Endothelial cell (in vitro differentiated cells): ENCODE measurements around the gene EPG5. TPM values are rescaled to one million over a fixed set of nuclear protein-coding genes. Genes with fewer than 3 reads are reported as not detected.

Source experiments
- DNase-seq: peaks from one replicate; pipeline ENCODE4 v3.0.0; 2021; ENCODE audit warnings: low spot score
- H3K27ac Mint-ChIP-seq: one replicate; pipeline ENCODE4 v1.8.0; 2021; ENCODE audit warnings: mixed read lengths, inconsistent platforms; ENCODE audit not compliant: unreplicated experiment
- H3K27me3 Mint-ChIP-seq: one replicate; pipeline ENCODE4 v1.8.0; 2021; ENCODE audit warnings: mild to moderate bottlenecking, moderate library complexity, mixed read lengths, inconsistent platforms; ENCODE audit not compliant: unreplicated experiment
- H3K36me3 Mint-ChIP-seq: one replicate; pipeline ENCODE4 v1.8.0; 2021; ENCODE audit warnings: mild to moderate bottlenecking, low read depth, mixed read lengths, inconsistent platforms; ENCODE audit not compliant: unreplicated experiment
- H3K4me1 Mint-ChIP-seq: one replicate; pipeline ENCODE4 v1.8.0; 2021; ENCODE audit warnings: mild to moderate bottlenecking, mixed read lengths, inconsistent platforms; ENCODE audit not compliant: unreplicated experiment
- H3K4me3 Mint-ChIP-seq: one replicate; pipeline ENCODE4 v1.8.0; 2021; ENCODE audit warnings: mild to moderate bottlenecking, mixed read lengths, inconsistent platforms; ENCODE audit not compliant: unreplicated experiment
- H3K9me3 Mint-ChIP-seq: one replicate; pipeline ENCODE4 v1.8.0; 2021; ENCODE audit warnings: mixed read lengths, inconsistent platforms; ENCODE audit not compliant: unreplicated experiment
- total RNA-seq: library from RNA; stranded (reverse); fragmentation: NEBNext Ultra II Directional; extraction: Animal tissue kit (Norgen Biotek cat#: 25700); gene quantifications from one replicate; pipeline ENCODE4 v1.2.1, GENCODE V29; 2021; ENCODE audit not compliant: unreplicated experiment
- TF ChIP-seq, protein P1 (sequence below): fragments of 200-600 bp; sonication (generic); IDR thresholded peaks from one replicate; pipeline ENCODE4 v1.5.0; 2021; ENCODE audit warnings: antibody characterized with exemption; ENCODE audit not compliant: unreplicated experiment

EPG5 gene
- total RNA-seq, 1 donor from 2014 or later, result 26.1 TPM

DNA sequence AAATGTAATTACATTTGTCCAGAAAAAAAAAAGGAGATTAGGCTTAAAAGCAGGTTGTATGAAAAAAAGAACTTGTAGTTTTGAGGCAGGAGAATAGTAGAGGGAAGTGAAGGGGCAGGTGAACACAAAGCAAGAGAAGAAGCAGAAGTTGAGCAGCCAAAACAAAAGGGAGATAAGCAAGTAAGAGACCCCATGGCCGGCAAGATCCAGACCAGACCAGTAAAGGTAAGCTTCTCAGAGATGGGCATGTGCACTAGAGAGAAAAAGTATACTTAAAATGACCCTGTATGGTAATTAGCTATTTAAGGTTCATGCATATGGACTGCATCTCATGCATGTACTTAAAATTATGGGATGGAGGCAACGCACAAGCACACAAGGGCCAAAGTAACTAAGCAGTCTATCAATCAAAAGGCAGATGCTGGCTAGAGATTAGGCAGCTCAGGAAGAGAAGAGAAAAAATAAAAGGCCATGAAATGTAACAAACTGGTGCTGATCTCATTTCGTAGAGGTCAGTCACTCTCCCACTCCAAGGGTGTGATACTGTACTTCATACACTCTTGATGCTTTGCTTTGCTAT, 132.0 kb downstream of the EPG5 start:
- TF ChIP-seq, protein P1, sequence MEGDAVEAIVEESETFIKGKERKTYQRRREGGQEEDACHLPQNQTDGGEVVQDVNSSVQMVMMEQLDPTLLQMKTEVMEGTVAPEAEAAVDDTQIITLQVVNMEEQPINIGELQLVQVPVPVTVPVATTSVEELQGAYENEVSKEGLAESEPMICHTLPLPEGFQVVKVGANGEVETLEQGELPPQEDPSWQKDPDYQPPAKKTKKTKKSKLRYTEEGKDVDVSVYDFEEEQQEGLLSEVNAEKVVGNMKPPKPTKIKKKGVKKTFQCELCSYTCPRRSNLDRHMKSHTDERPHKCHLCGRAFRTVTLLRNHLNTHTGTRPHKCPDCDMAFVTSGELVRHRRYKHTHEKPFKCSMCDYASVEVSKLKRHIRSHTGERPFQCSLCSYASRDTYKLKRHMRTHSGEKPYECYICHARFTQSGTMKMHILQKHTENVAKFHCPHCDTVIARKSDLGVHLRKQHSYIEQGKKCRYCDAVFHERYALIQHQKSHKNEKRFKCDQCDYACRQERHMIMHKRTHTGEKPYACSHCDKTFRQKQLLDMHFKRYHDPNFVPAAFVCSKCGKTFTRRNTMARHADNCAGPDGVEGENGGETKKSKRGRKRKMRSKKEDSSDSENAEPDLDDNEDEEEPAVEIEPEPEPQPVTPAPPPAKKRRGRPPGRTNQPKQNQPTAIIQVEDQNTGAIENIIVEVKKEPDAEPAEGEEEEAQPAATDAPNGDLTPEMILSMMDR, result no peak
- Mint-ChIP-seq H3K9me3 (no peaks in the 10 kb centered on the region), H3K27me3 (peaks cover 14% of the 10 kb centered on the region), H3K27ac (no peak overlapping the region), H3K4me1 (peaks cover 8% of the 10 kb centered on the region), H3K36me3 (no peaks in the 10 kb centered on the region), H3K4me3 (no peak overlapping the region)
- no peak for DNase-seq

DNA sequence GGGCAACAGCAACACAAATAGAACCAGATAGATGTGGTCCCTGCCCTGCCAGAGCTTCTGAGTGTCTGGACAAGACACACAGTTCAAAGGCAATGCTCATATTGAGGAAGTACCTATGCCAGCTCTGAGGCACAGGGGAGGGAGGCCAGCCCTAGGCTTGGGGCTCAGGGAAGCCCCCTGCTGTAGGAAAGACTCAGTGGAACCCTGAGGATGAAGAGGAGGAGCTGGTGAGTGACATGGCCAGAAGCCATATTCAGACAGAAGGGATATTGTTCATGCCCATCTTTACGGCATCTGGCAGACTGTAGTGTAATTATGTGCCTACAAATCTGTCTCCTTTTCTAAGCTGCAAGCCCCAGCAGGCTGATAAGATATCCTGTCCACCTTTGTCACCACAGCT, 132.8 kb downstream of the EPG5 start:
- H3K9me3 Mint-ChIP-seq, result no peaks in the 10 kb centered on the region
- TF ChIP-seq, protein P1, result no peak
- H3K27ac Mint-ChIP-seq, result no peak overlapping the region
- peaks cover 12% of the 10 kb centered on the region for H3K4me1 Mint-ChIP-seq
- no peak for DNase-seq
- no peaks in the 10 kb centered on the region for H3K36me3 Mint-ChIP-seq
- no peak overlapping the region for H3K4me3 Mint-ChIP-seq
- H3K27me3 Mint-ChIP-seq, result peaks cover 13% of the 10 kb centered on the region

DNA sequence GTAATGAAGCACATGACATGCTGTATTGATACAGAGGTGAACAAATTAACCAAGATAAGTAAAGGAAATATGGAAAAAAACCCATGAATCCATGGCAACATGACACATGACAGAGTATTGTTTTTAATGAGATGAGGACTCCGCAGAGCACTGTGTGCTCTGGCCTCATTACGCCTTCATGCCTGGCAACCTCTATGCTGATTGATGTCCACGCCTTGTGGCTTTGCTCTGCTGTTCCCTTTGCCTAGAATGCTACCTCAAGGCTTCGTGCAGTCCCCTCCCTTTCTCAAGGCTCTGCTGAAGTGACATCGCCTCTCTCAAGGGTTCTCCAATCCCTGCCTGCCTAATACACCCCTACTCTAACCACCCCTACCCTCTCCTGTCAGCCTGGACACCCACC, 133.3 kb downstream of the EPG5 start:
- Mint-ChIP-seq H3K9me3 (no peaks in the 10 kb centered on the region), H3K27me3 (peaks cover 12% of the 10 kb centered on the region), H3K4me3 (no peak overlapping the region), H3K27ac (no peak overlapping the region), H3K36me3 (no peaks in the 10 kb centered on the region), H3K4me1 (peaks cover 14% of the 10 kb centered on the region)
- no peak for DNase-seq
- TF ChIP-seq, protein P1, result no peak

DNA sequence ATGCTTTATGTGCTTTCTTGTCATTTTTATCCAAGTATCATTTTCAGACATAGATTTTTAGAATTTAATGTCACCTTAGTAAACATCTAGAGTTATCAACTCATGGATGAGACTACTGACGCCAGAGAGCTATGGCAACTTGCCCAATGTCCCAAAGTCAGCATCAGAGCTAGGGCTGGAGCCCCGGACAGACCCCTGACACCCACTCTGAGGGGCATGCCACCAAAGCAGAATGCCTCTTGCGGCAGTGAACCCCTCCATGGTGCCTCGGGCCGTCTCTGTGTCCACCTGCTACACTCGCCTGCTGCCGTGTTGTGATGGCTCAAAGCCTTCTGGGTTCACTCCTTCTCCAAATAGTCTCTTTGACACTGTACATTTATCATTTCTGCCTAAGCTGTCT, 136.2 kb downstream of the EPG5 start:
- no peaks in the 10 kb centered on the region for H3K36me3 Mint-ChIP-seq
- H3K4me1 Mint-ChIP-seq, result peaks cover 14% of the 10 kb centered on the region
- TF ChIP-seq, protein P1, result no peak
- H3K9me3 Mint-ChIP-seq, result no peaks in the 10 kb centered on the region
- no peak for DNase-seq
- H3K27ac Mint-ChIP-seq, result no peak overlapping the region
- peaks cover 8% of the 10 kb centered on the region for H3K27me3 Mint-ChIP-seq
- no peak overlapping the region for H3K4me3 Mint-ChIP-seq

DNA sequence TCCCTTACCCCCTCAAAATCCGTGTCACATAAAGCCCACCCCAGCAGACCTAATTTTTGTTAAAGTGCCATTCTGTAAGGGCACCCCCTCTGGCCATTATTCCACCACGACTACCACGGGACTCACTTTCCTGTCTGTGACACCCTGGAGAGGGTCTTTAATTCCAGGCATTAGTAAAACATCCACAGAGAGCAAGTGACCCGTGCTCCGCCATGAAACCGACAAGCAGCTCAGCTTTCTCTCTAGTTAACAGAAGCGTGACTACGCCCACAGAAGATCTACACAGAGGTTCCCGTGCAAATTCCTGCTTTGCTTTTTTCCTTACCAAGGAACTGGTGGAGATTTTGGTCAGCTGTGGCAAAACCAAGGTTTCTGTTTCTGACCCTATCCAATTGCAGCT, 137.3 kb downstream of the EPG5 start:
- H3K27ac Mint-ChIP-seq, result no peak overlapping the region
- H3K4me3 Mint-ChIP-seq, result no peak overlapping the region

More for the DNA sequence above, 137.3 kb downstream of the EPG5 start:
- DNase-seq, result no peak
- H3K36me3 Mint-ChIP-seq, result no peaks in the 10 kb centered on the region
- H3K27me3 Mint-ChIP-seq, result peaks cover 3% of the 10 kb centered on the region
- peaks cover 17% of the 10 kb centered on the region for H3K4me1 Mint-ChIP-seq
- TF ChIP-seq, protein P1, result no peak
- H3K9me3 Mint-ChIP-seq, result no peaks in the 10 kb centered on the region
